Measurements from ENCODE around the gene GLS.

The GLS gene

GRCh38 chr2:190843890-190844699 lies 36.5 kb upstream of the GLS start:
- H3K27ac ChIP-seq (replicated peaks; ENCODE audit: low read length), result no peak overlapping the region
- no peak overlapping the region for H2BK15ac ChIP-seq (ENCODE audit: low read length)
- H3K9ac ChIP-seq (ENCODE audit: low read depth, low read length, poor library complexity), result no peak overlapping the region
- no peak overlapping the region for H3K4me2 ChIP-seq (ENCODE audit: insufficient read depth, low read length, poor library complexity, severe bottlenecking)
- H2AFZ ChIP-seq (ENCODE audit: low read length), result no peak overlapping the region
- H3K4me3 ChIP-seq (ENCODE audit: low read length in 2 of 2), result no peak overlapping the region
- no peak overlapping the region for H2BK120ac ChIP-seq (ENCODE audit: low read depth, low read length)
- no peak for DNase-seq (ENCODE audit: low spot score)
- H4K91ac ChIP-seq (ENCODE audit: low read depth, low read length, poor library complexity), result no peak overlapping the region
- no peaks in the 10 kb centered on the region for H3K79me1 ChIP-seq (ENCODE audit: low read depth, low read length)
- no peaks in the 10 kb centered on the region for H3K9me3 ChIP-seq (replicated peaks in 1 of 2; ENCODE audit: control insufficient read depth in 2 of 2, insufficient read depth in 1 of 2, low read depth in 1 of 2, low read length in 2 of 2)
- peaks cover 0 to 3% (median 0%) of the 10 kb centered on the region in 3 experiments for H3K27me3 ChIP-seq (ENCODE audit: control insufficient read depth in 3 of 3, insufficient read depth in 3 of 3, low read depth in 1 of 3, low read length in 3 of 3)
- no CpG with 5 or more reads among the region's 3 CpGs for whole genome bisulfite sequencing, 2 donors (ENCODE audit: extremely low coverage in 2 of 2, insufficient read length in 2 of 2, insufficient replicate concordance in 1 of 2)
- H2AK5ac ChIP-seq (ENCODE audit: low read depth, low read length), result no peak overlapping the region
- no peak overlapping the region for H2BK5ac ChIP-seq (ENCODE audit: low read length)
- no peak overlapping the region for H3K14ac ChIP-seq (ENCODE audit: low read length)
- H3K36me3 ChIP-seq (replicated peaks in 1 of 2; ENCODE audit: control insufficient read depth in 2 of 2, insufficient read depth in 2 of 2, low read length in 2 of 2), result no peaks in the 10 kb centered on the region
- H3K23ac ChIP-seq (ENCODE audit: low read depth, low read length, poor library complexity), result no peak overlapping the region
- no peak overlapping the region for H3K4ac ChIP-seq (ENCODE audit: low read length)
- H2BK12ac ChIP-seq (ENCODE audit: low read length), result no peak overlapping the region
- H4K8ac ChIP-seq (ENCODE audit: low read depth, low read length), result no peak overlapping the region
- peaks cover 0 to 2% of the 10 kb centered on the region in 2 donors for H3K4me1 ChIP-seq (ENCODE audit: control insufficient read depth in 2 of 2, insufficient read depth in 1 of 2, low read depth in 1 of 2, low read length in 2 of 2)
- H3K18ac ChIP-seq (ENCODE audit: low read length), result no peak overlapping the region

- H3K4me3 ChIP-seq (ENCODE audit: low read length in 2 of 2), result no peak overlapping the region
- H3K27ac ChIP-seq (replicated peaks; ENCODE audit: low read length), result no peak overlapping the region
- no peak overlapping the region for H2BK120ac ChIP-seq (ENCODE audit: low read depth, low read length)
- H2BK12ac ChIP-seq (ENCODE audit: low read length), result no peak overlapping the region
- peaks cover 0 to 3% (median 0%) of the 10 kb centered on the region in 3 experiments for H3K27me3 ChIP-seq (ENCODE audit: control insufficient read depth in 3 of 3, insufficient read depth in 3 of 3, low read depth in 1 of 3, low read length in 3 of 3)
- no peak overlapping the region for H2AFZ ChIP-seq (ENCODE audit: low read length)
- no peak overlapping the region for H3K9ac ChIP-seq (ENCODE audit: low read depth, low read length, poor library complexity)
- H2BK15ac ChIP-seq (ENCODE audit: low read length), result no peak overlapping the region
- H3K79me1 ChIP-seq (ENCODE audit: low read depth, low read length), result no peaks in the 10 kb centered on the region
- H3K4me1 ChIP-seq (ENCODE audit: control insufficient read depth in 2 of 2, insufficient read depth in 1 of 2, low read depth in 1 of 2, low read length in 2 of 2), result peaks cover 0 to 2% of the 10 kb centered on the region in 2 donors
- H3K4ac ChIP-seq (ENCODE audit: low read length), result no peak overlapping the region
- no peak overlapping the region for H3K14ac ChIP-seq (ENCODE audit: low read length)
- no peak overlapping the region for H2BK5ac ChIP-seq (ENCODE audit: low read length)
- no peaks in the 10 kb centered on the region for H3K9me3 ChIP-seq (replicated peaks in 1 of 2; ENCODE audit: control insufficient read depth in 2 of 2, insufficient read depth in 1 of 2, low read depth in 1 of 2, low read length in 2 of 2)
- no peak overlapping the region for H3K23ac ChIP-seq (ENCODE audit: low read depth, low read length, poor library complexity)
- no peak overlapping the region for H4K91ac ChIP-seq (ENCODE audit: low read depth, low read length, poor library complexity)
- no peak for DNase-seq (ENCODE audit: low spot score)
- no CpG with 5 or more reads among the region's 4 CpGs for WGBS, 2 donors (ENCODE audit: extremely low coverage in 2 of 2, insufficient read length in 2 of 2, insufficient replicate concordance in 1 of 2)
- no peak overlapping the region for H3K4me2 ChIP-seq (ENCODE audit: insufficient read depth, low read length, poor library complexity, severe bottlenecking)
- H3K18ac ChIP-seq (ENCODE audit: low read length), result no peak overlapping the region
- H3K36me3 ChIP-seq (replicated peaks in 1 of 2; ENCODE audit: control insufficient read depth in 2 of 2, insufficient read depth in 2 of 2, low read length in 2 of 2), result no peaks in the 10 kb centered on the region
- H4K8ac ChIP-seq (ENCODE audit: low read depth, low read length), result no peak overlapping the region
- no peak overlapping the region for H2AK5ac ChIP-seq (ENCODE audit: low read depth, low read length)
These were observed 35.8 kb upstream of the GLS start for GRCh38 chr2:190844700-190845401.

GRCh38 chr2:190846746-190847145 lies 33.9 kb upstream of the GLS start:
- peaks cover 0 to 2% of the 10 kb centered on the region in 2 donors for H3K4me1 ChIP-seq (ENCODE audit: control insufficient read depth in 2 of 2, insufficient read depth in 1 of 2, low read depth in 1 of 2, low read length in 2 of 2)
- H3K18ac ChIP-seq (ENCODE audit: low read length), result no peak overlapping the region
- peaks cover 0 to 3% (median 0%) of the 10 kb centered on the region in 3 experiments for H3K27me3 ChIP-seq (ENCODE audit: control insufficient read depth in 3 of 3, insufficient read depth in 3 of 3, low read depth in 1 of 3, low read length in 3 of 3)
- no peak overlapping the region for H2BK12ac ChIP-seq (ENCODE audit: low read length)
- no peak overlapping the region for H2AK5ac ChIP-seq (ENCODE audit: low read depth, low read length)
- WGBS, 2 donors (ENCODE audit: extremely low coverage in 2 of 2, insufficient read length in 2 of 2, insufficient replicate concordance in 1 of 2), result no CpG with 5 or more reads among the region's 7 CpGs
- no peak overlapping the region for H2BK5ac ChIP-seq (ENCODE audit: low read length)
- H3K4ac ChIP-seq (ENCODE audit: low read length), result no peak overlapping the region
- H3K14ac ChIP-seq (ENCODE audit: low read length), result no peak overlapping the region
- DNase-seq (ENCODE audit: low spot score), result no peak
- H3K27ac ChIP-seq (replicated peaks; ENCODE audit: low read length), result no peak overlapping the region
- H2BK15ac ChIP-seq (ENCODE audit: low read length), result no peak overlapping the region
- no peak overlapping the region for H3K23ac ChIP-seq (ENCODE audit: low read depth, low read length, poor library complexity)
- no peak overlapping the region for H4K91ac ChIP-seq (ENCODE audit: low read depth, low read length, poor library complexity)
- peaks cover 0 to 1% of the 10 kb centered on the region in 2 donors for H3K36me3 ChIP-seq (replicated peaks in 1 of 2; ENCODE audit: control insufficient read depth in 2 of 2, insufficient read depth in 2 of 2, low read length in 2 of 2)
- H4K8ac ChIP-seq (ENCODE audit: low read depth, low read length), result no peak overlapping the region
- H2BK120ac ChIP-seq (ENCODE audit: low read depth, low read length), result no peak overlapping the region
- no peak overlapping the region for H3K4me3 ChIP-seq (ENCODE audit: low read length in 2 of 2)
- H3K9me3 ChIP-seq (replicated peaks in 1 of 2; ENCODE audit: control insufficient read depth in 2 of 2, insufficient read depth in 1 of 2, low read depth in 1 of 2, low read length in 2 of 2), result no peaks in the 10 kb centered on the region
- H3K9ac ChIP-seq (ENCODE audit: low read depth, low read length, poor library complexity), result no peak overlapping the region
- H3K79me1 ChIP-seq (ENCODE audit: low read depth, low read length), result no peaks in the 10 kb centered on the region
- no peak overlapping the region for H2AFZ ChIP-seq (ENCODE audit: low read length)
- H3K4me2 ChIP-seq (ENCODE audit: insufficient read depth, low read length, poor library complexity, severe bottlenecking), result no peak overlapping the region

GRCh38 chr2:190847504-190848081 lies 33.0 kb upstream of the GLS start:
- Histone ChIP-seq H2AK5ac (ENCODE audit: low read depth, low read length) (no peak overlapping the region), H3K18ac (ENCODE audit: low read length) (no peak overlapping the region), H3K79me1 (ENCODE audit: low read depth, low read length) (no peaks in the 10 kb centered on the region), H3K9ac (ENCODE audit: low read depth, low read length, poor library complexity) (no peak overlapping the region), H3K4me1 (ENCODE audit: control insufficient read depth in 2 of 2, insufficient read depth in 1 of 2, low read depth in 1 of 2, low read length in 2 of 2) (peaks cover 0 to 2% of the 10 kb centered on the region in 2 donors), H2BK120ac (ENCODE audit: low read depth, low read length) (no peak overlapping the region), H4K91ac (ENCODE audit: low read depth, low read length, poor library complexity) (no peak overlapping the region), H3K14ac (ENCODE audit: low read length) (no peak overlapping the region), H2BK5ac (ENCODE audit: low read length) (no peak overlapping the region), H2AFZ (ENCODE audit: low read length) (no peak overlapping the region), H3K27ac (replicated peaks; ENCODE audit: low read length) (no peak overlapping the region), H3K23ac (ENCODE audit: low read depth, low read length, poor library complexity) (no peak overlapping the region), H2BK12ac (ENCODE audit: low read length) (no peak overlapping the region), H3K4me2 (ENCODE audit: insufficient read depth, low read length, poor library complexity, severe bottlenecking) (no peak overlapping the region), H3K27me3 (ENCODE audit: control insufficient read depth in 3 of 3, insufficient read depth in 3 of 3, low read depth in 1 of 3, low read length in 3 of 3) (no peaks in the 10 kb centered on the region), H3K4me3 (ENCODE audit: low read length in 2 of 2) (no peak overlapping the region), H3K4ac (ENCODE audit: low read length) (no peak overlapping the region), H3K36me3 (replicated peaks in 1 of 2; ENCODE audit: control insufficient read depth in 2 of 2, insufficient read depth in 2 of 2, low read length in 2 of 2) (peaks cover 0 to 1% of the 10 kb centered on the region in 2 donors), H4K8ac (ENCODE audit: low read depth, low read length) (no peak overlapping the region), H3K9me3 (replicated peaks in 1 of 2; ENCODE audit: control insufficient read depth in 2 of 2, insufficient read depth in 1 of 2, low read depth in 1 of 2, low read length in 2 of 2) (no peaks in the 10 kb centered on the region), H2BK15ac (ENCODE audit: low read length) (no peak overlapping the region)
- DNase-seq (ENCODE audit: low spot score), result no peak
- WGBS, 2 donors (ENCODE audit: extremely low coverage in 2 of 2, insufficient read length in 2 of 2, insufficient replicate concordance in 1 of 2), result no CpG with 5 or more reads among the region's 3 CpGs
